Glutamatergic neuron (in vitro differentiated cells): ENCODE results near the gene RNF5. TPM values are rescaled to one million over a fixed set of nuclear protein-coding genes. Genes with fewer than 3 reads are reported as not detected.

Experiments
- DNase-seq: peaks from one replicate; pipeline ENCODE4 v3.0.0; 2022
- H3K27ac Mint-ChIP-seq: one replicate; pipeline ENCODE4 v1.8.0; 2020; ENCODE audit warnings: mild to moderate bottlenecking, mixed read lengths, inconsistent platforms; ENCODE audit not compliant: unreplicated experiment
- H3K27me3 Mint-ChIP-seq: one replicate; pipeline ENCODE4 v1.8.0; 2020; ENCODE audit warnings: mild to moderate bottlenecking, moderate library complexity, mixed read lengths, inconsistent platforms; ENCODE audit not compliant: unreplicated experiment
- H3K36me3 Mint-ChIP-seq: one replicate; pipeline ENCODE4 v1.8.0; 2020; ENCODE audit warnings: mild to moderate bottlenecking, mixed read lengths, inconsistent platforms; ENCODE audit not compliant: unreplicated experiment
- H3K4me1 Mint-ChIP-seq: one replicate; pipeline ENCODE4 v1.8.0; 2020; ENCODE audit warnings: mild to moderate bottlenecking, low read depth, mixed read lengths, inconsistent platforms; ENCODE audit not compliant: unreplicated experiment
- H3K4me3 Mint-ChIP-seq: one replicate; pipeline ENCODE4 v1.8.0; 2020; ENCODE audit warnings: mild to moderate bottlenecking, mixed read lengths, inconsistent platforms; ENCODE audit not compliant: unreplicated experiment
- H3K9me3 Mint-ChIP-seq: one replicate; pipeline ENCODE4 v1.8.0; 2020; ENCODE audit warnings: mild to moderate bottlenecking, moderate library complexity, mixed read lengths, inconsistent platforms; ENCODE audit not compliant: unreplicated experiment
- microRNA-seq: library from miRNA; unstranded; fragments of <30 nt; microRNA quantifications from one replicate; pipeline ENCODE4, GENCODE V29; 2020; ENCODE audit not compliant: unreplicated experiment
- total RNA-seq: library from RNA; stranded (reverse); fragmentation: NEBNext Ultra II Directional; extraction: Animal tissue kit (Norgen Biotek cat#: 25700); gene quantifications from one replicate; pipeline ENCODE4 v1.2.1, GENCODE V29; 2021; ENCODE audit not compliant: unreplicated experiment
- TF ChIP-seq, protein P1 (sequence below): fragments of 200-600 bp; sonication (generic); IDR thresholded peaks from one replicate; pipeline ENCODE4 v1.5.0; 2021; ENCODE audit not compliant: partially characterized antibody, unreplicated experiment

The RNF5 gene
- total RNA-seq, 1 donor from 2014 or later = 103 TPM

DNA sequence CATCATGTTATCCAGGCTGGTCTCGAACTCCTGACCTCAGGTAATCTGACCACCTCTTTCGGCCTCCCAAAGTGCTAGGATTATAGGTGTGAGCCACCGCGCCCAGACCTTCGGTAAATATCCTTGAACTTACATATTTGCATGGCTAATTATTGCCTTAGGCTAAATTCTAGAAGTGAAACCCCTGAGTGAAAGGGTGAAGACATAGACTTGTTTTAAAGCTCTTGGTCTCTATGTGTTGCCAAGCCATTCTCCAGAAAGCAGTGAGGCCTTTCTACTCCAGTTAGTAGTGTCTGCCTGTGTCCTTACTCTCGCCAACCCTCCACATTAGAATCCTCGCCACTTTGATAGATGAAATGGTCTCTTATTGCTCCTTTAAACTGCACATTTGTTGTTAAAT, 48.2 kb downstream of the RNF5 start:
- Mint-ChIP-seq H3K4me3 (no peak overlapping the region), H3K4me1 (no peaks in the 10 kb centered on the region), H3K27me3 (peaks cover 6% of the 10 kb centered on the region), H3K9me3 (peaks cover 2% of the 10 kb centered on the region), H3K27ac (no peak overlapping the region), H3K36me3 (no peaks in the 10 kb centered on the region)
- TF ChIP-seq, protein P1, sequence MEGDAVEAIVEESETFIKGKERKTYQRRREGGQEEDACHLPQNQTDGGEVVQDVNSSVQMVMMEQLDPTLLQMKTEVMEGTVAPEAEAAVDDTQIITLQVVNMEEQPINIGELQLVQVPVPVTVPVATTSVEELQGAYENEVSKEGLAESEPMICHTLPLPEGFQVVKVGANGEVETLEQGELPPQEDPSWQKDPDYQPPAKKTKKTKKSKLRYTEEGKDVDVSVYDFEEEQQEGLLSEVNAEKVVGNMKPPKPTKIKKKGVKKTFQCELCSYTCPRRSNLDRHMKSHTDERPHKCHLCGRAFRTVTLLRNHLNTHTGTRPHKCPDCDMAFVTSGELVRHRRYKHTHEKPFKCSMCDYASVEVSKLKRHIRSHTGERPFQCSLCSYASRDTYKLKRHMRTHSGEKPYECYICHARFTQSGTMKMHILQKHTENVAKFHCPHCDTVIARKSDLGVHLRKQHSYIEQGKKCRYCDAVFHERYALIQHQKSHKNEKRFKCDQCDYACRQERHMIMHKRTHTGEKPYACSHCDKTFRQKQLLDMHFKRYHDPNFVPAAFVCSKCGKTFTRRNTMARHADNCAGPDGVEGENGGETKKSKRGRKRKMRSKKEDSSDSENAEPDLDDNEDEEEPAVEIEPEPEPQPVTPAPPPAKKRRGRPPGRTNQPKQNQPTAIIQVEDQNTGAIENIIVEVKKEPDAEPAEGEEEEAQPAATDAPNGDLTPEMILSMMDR = no peak
- no peak for DNase-seq

Small RNA genes within 50 kb of the gene (microRNA-seq; reads per million reads assigned to microRNA genes)
- gene MIR6721 = 32.7 reads per million, percentile 64 among the genes with 10 or more reads in this experiment
- gene MIR6833 = not detected

Other genes with a start within 250 kb of the RNF5 start
- not detected for gene CFB, start 232.3 kb upstream of the RNF5 start, total RNA-seq
- 52.7 TPM for gene NELFE, start 219.4 kb upstream of the RNF5 start, total RNA-seq
- gene SKIC2, start 219.2 kb upstream of the RNF5 start, total RNA-seq = 109 TPM
- 23.8 TPM for gene DXO, start 206.3 kb upstream of the RNF5 start, total RNA-seq
- 9.3 TPM for gene C4A, start 196.3 kb upstream of the RNF5 start, total RNA-seq
- gene C4B, start 163.6 kb upstream of the RNF5 start, total RNA-seq = 6.4 TPM
- gene CYP21A2, start 140.0 kb upstream of the RNF5 start, total RNA-seq = 0.64 TPM
- gene TNXB, start 69.1 kb upstream of the RNF5 start, total RNA-seq = 6.0 TPM
- 79.5 TPM for gene ATF6B, start 50.2 kb upstream of the RNF5 start, total RNA-seq
- 4.7 TPM for gene FKBPL, start 48.1 kb upstream of the RNF5 start, total RNA-seq
- 5.1 TPM for gene PRRT1, start 26.5 kb upstream of the RNF5 start, total RNA-seq
- gene PPT2, start 24.3 kb upstream of the RNF5 start, total RNA-seq = 55.1 TPM
- 23.0 TPM for gene EGFL8, start 13.8 kb upstream of the RNF5 start, total RNA-seq
- 136 TPM for gene AGPAT1, start 2.3 kb upstream of the RNF5 start, total RNA-seq
- 13.2 TPM for gene AGER, start 5.8 kb downstream of the RNF5 start, total RNA-seq
- gene PBX2, start 11.8 kb downstream of the RNF5 start, total RNA-seq = 105 TPM
- 3.2 TPM for gene GPSM3, start 14.2 kb downstream of the RNF5 start, total RNA-seq
- gene NOTCH4, start 45.7 kb downstream of the RNF5 start, total RNA-seq = 4.9 TPM
- gene TSBP1, start 193.5 kb downstream of the RNF5 start, total RNA-seq = not detected
- not detected for gene BTNL2, start 228.8 kb downstream of the RNF5 start, total RNA-seq